Neural cell (in vitro differentiated cells): Measurements from ENCODE around the gene SURF1. TPM values are rescaled to one million over a fixed set of nuclear protein-coding genes. Genes with fewer than 3 reads are reported as not detected.

ENCODE experiments used
- H2AFZ ChIP-seq: fragments of 200-600, 300-800 bp; sonication (generic), shearing (Covaris generic); 2 replicates; pipeline ENCODE4 v1.6.0; 2014; ENCODE audit warnings: low read depth, mild to moderate bottlenecking, antibody characterized with exemption, low read length, moderate library complexity
- H3F3A ChIP-seq: fragments of 200-600 bp; shearing (Covaris generic); 2 replicates; pipeline ENCODE4 v1.6.1; 2016; ENCODE audit warnings: mild to moderate bottlenecking, moderate library complexity, mixed read lengths, antibody characterized with exemption, low read length; ENCODE audit not compliant: insufficient read depth, poor library complexity, severe bottlenecking
- H3K27ac ChIP-seq: fragments of 200-600, 300-800 bp; sonication (generic), shearing (Covaris generic); 2 replicates; pipeline ENCODE4 v1.5.1; 2014; ENCODE audit warnings: mild to moderate bottlenecking, low read length, moderate library complexity
- H3K27me3 ChIP-seq: fragments of 300-800, 200-600 bp; sonication (generic), shearing (Covaris generic); 2 replicates; pipeline ENCODE4 v1.6.0; 2014; ENCODE audit warnings: mild to moderate bottlenecking, low read depth, low read length, moderate library complexity; ENCODE audit not compliant: insufficient read depth
- H3K36me3 ChIP-seq: fragments of 300-800, 200-600 bp; sonication (generic), shearing (Covaris generic); 2 replicates; pipeline ENCODE4 v1.5.1; 2014; ENCODE audit warnings: mild to moderate bottlenecking, antibody characterized with exemption, low read length, moderate library complexity; ENCODE audit not compliant: insufficient read depth
- H3K4me2 ChIP-seq: fragments of 300-800, 200-600 bp; sonication (generic), shearing (Covaris generic); 2 replicates; pipeline ENCODE4 v1.6.0; 2014; ENCODE audit warnings: mild to moderate bottlenecking, low read length
- H3K4me3 ChIP-seq: fragments of 300-800, 200-600 bp; sonication (generic), shearing (Covaris generic); 2 replicates; pipeline ENCODE4 v1.5.1; 2014; ENCODE audit warnings: mild to moderate bottlenecking, low read length, moderate library complexity
- H3K79me2 ChIP-seq: fragments of 200-600 bp; shearing (Covaris generic); replicated peaks from 2 replicates; pipeline ENCODE4 v1.6.0; 2014; ENCODE audit warnings: mild to moderate bottlenecking, low read length, moderate library complexity; ENCODE audit not compliant: insufficient read depth
- H3K9ac ChIP-seq: fragments of 300-800, 200-600 bp; sonication (generic), shearing (Covaris generic); 2 replicates; pipeline ENCODE4 v1.6.1; 2016; ENCODE audit warnings: mild to moderate bottlenecking, low read length, mixed read lengths
- H3K9me2 ChIP-seq: fragments of 200-600 bp; shearing (Covaris generic); 2 replicates; pipeline ENCODE4 v1.6.1; 2016; ENCODE audit warnings: mild to moderate bottlenecking, low read length, mixed read lengths; ENCODE audit not compliant: insufficient read depth
- H3K9me3 ChIP-seq: fragments of 200-600, 300-800 bp; sonication (generic), shearing (Covaris generic); 2 replicates; pipeline ENCODE4 v1.6.1; 2016; ENCODE audit warnings: mild to moderate bottlenecking, mixed run types, low read length, moderate library complexity, mixed read lengths
- H4K20me1 ChIP-seq: fragments of 200-600 bp; shearing (Covaris generic); 2 replicates; pipeline ENCODE4 v1.6.1; 2016; ENCODE audit warnings: mild to moderate bottlenecking, mixed run types; ENCODE audit not compliant: insufficient read depth
- EP300 ChIP-seq: fragments of 450-650 bp; conservative IDR thresholded peaks from 2 replicates; pipeline ENCODE4 v1.6.1; 2014; ENCODE audit warnings: antibody characterized with exemption, mild to moderate bottlenecking, moderate library complexity; ENCODE audit not compliant: poor library complexity, severe bottlenecking
- EZH2 ChIP-seq: fragments of 200-600, 300-800 bp; shearing (Covaris generic), sonication (generic); IDR thresholded peaks from 2 replicates; pipeline ENCODE4 v1.6.1; 2014; ENCODE audit warnings: antibody characterized with exemption, low read length, borderline replicate concordance, mild to moderate bottlenecking; ENCODE audit not compliant: insufficient read depth, poor library complexity, severe bottlenecking
- MXI1 ChIP-seq: fragments of 450-650 bp; conservative IDR thresholded peaks from 2 replicates; pipeline ENCODE4 v1.6.1; 2014; ENCODE audit warnings: antibody characterized with exemption, mild to moderate bottlenecking; ENCODE audit not compliant: poor library complexity, severe bottlenecking
- POLR2AphosphoS5 ChIP-seq: IDR thresholded peaks from 2 replicates; pipeline ENCODE4 v1.6.1; 2012
- RAD21 ChIP-seq: fragments of 450-650 bp; conservative IDR thresholded peaks from 2 replicates; pipeline ENCODE4 v1.6.1; 2014; ENCODE audit warnings: antibody characterized with exemption, mild to moderate bottlenecking, moderate library complexity
- SMC3 ChIP-seq: fragments of 450-650 bp; conservative IDR thresholded peaks from 2 replicates; pipeline ENCODE4 v1.6.1; 2014; ENCODE audit warnings: antibody characterized with exemption, mild to moderate bottlenecking, moderate library complexity; ENCODE audit not compliant: poor library complexity
- TAF1 ChIP-seq: IDR thresholded peaks from 2 replicates; pipeline ENCODE4 v1.6.1; 2012; ENCODE audit warnings: low read depth
- polyA plus RNA-seq: library from polyadenylated mRNA; depleted of rRNA; stranded (reverse); fragments of >200 nt; gene quantifications from 2 replicates; pipeline ENCODE4 v1.2.3, GENCODE V29; 2014
- TF ChIP-seq, protein P1 (sequence below): IDR thresholded peaks from 2 replicates; pipeline ENCODE4 v1.6.1; 2012; ENCODE audit warnings: borderline replicate concordance
- TF ChIP-seq, protein P2 (sequence below): fragments of 450-650 bp; IDR thresholded peaks from 2 replicates; pipeline ENCODE4 v1.5.1; 2014; ENCODE audit warnings: antibody characterized with exemption, mild to moderate bottlenecking, moderate library complexity; ENCODE audit not compliant: poor library complexity, severe bottlenecking

SURF1 gene
- polyA plus RNA-seq, 1 donor from 2014 or later, result 32.3 TPM

DNA sequence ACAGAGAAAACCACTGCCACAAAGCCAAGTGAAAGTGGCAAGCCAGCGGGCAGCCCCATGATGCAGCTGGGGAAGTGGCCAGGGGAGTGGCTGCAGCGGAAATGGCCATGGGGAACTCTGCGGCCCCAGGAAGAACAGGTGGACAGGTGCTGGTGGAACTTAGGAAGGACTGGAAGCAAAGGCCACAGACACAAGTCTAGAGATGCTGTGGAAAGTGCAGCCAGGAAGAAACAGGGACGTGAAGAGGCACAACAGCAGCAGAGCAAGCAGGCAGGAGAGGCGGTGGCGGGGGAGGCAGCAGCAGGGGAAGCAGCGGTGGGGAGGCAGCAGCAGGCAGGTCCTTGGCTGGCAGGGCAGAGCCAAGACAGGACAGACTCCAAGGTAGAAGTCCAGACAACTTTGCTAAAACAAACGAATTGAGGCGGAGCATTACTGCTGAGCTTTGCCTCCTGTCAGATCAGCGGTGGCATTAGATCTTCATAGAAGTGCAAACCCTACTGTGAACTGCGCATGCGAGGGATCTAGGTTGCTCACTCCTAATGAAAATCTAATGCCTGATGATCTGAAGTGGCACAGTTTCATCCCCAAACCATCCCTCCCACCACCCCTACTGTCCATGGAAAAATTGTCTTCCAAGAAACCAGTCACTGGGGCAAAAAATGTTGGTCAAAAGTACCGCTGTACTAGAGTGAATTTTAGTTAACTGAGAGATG, 32.1 kb downstream of the SURF1 start:
- Histone ChIP-seq H2AFZ (no peak overlapping the region), H3K4me3 (no peak overlapping the region), H4K20me1 (no peaks in the 10 kb centered on the region), H3K4me2 (no peak overlapping the region), H3K27ac (no peak overlapping the region), H3K27me3 (no peaks in the 10 kb centered on the region), H3K9me2 (no peaks in the 10 kb centered on the region), H3K9ac (no peak overlapping the region), H3K9me3 (no peaks in the 10 kb centered on the region), H3F3A (no peaks in the 10 kb centered on the region), H3K36me3 (no peaks in the 10 kb centered on the region), H3K79me2 (no peaks in the 10 kb centered on the region)
- no peak for TF ChIP-seq MXI1
- no peak for TF ChIP-seq SMC3
- TF ChIP-seq RAD21, result no peak
- TF ChIP-seq, protein P1, sequence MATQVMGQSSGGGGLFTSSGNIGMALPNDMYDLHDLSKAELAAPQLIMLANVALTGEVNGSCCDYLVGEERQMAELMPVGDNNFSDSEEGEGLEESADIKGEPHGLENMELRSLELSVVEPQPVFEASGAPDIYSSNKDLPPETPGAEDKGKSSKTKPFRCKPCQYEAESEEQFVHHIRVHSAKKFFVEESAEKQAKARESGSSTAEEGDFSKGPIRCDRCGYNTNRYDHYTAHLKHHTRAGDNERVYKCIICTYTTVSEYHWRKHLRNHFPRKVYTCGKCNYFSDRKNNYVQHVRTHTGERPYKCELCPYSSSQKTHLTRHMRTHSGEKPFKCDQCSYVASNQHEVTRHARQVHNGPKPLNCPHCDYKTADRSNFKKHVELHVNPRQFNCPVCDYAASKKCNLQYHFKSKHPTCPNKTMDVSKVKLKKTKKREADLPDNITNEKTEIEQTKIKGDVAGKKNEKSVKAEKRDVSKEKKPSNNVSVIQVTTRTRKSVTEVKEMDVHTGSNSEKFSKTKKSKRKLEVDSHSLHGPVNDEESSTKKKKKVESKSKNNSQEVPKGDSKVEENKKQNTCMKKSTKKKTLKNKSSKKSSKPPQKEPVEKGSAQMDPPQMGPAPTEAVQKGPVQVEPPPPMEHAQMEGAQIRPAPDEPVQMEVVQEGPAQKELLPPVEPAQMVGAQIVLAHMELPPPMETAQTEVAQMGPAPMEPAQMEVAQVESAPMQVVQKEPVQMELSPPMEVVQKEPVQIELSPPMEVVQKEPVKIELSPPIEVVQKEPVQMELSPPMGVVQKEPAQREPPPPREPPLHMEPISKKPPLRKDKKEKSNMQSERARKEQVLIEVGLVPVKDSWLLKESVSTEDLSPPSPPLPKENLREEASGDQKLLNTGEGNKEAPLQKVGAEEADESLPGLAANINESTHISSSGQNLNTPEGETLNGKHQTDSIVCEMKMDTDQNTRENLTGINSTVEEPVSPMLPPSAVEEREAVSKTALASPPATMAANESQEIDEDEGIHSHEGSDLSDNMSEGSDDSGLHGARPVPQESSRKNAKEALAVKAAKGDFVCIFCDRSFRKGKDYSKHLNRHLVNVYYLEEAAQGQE, result no peak
- no peak for TF ChIP-seq EP300
- no peak for TF ChIP-seq POLR2AphosphoS5
- TF ChIP-seq, protein P2, sequence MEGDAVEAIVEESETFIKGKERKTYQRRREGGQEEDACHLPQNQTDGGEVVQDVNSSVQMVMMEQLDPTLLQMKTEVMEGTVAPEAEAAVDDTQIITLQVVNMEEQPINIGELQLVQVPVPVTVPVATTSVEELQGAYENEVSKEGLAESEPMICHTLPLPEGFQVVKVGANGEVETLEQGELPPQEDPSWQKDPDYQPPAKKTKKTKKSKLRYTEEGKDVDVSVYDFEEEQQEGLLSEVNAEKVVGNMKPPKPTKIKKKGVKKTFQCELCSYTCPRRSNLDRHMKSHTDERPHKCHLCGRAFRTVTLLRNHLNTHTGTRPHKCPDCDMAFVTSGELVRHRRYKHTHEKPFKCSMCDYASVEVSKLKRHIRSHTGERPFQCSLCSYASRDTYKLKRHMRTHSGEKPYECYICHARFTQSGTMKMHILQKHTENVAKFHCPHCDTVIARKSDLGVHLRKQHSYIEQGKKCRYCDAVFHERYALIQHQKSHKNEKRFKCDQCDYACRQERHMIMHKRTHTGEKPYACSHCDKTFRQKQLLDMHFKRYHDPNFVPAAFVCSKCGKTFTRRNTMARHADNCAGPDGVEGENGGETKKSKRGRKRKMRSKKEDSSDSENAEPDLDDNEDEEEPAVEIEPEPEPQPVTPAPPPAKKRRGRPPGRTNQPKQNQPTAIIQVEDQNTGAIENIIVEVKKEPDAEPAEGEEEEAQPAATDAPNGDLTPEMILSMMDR, result no peak
- TF ChIP-seq EZH2, result no peak
- no peak for TF ChIP-seq TAF1

DNA sequence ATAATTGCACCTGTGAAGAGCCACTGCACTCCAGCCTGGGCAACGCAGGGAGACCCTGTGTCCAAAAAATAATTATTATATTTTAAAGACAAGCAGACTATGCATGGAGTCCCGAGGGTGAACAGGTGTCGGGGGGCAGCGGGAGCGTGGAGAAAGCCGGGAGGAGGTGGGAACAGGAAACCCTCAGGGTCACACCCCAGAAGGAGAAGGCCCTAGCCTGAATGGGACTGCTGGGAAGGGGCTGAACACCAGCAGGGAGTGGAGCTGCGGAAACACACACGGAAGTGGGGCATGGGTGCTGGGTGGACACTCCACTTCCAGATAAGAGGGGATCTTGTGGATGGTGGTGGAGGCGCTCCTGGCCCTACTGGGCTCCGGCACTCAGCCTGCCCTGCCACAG, 33.1 kb downstream of the SURF1 start:
- H3K27me3 ChIP-seq, result no peaks in the 10 kb centered on the region
- H3K36me3 ChIP-seq, result no peaks in the 10 kb centered on the region
- no peaks in the 10 kb centered on the region for H3F3A ChIP-seq
- TF ChIP-seq RAD21 (no peak), POLR2AphosphoS5 (no peak), SMC3 (no peak), TAF1 (no peak), EP300 (no peak), EZH2 (no peak), MXI1 (no peak)
- TF ChIP-seq, protein P2, result no peak
- TF ChIP-seq, protein P1, result no peak
- H3K9me3 ChIP-seq, result no peaks in the 10 kb centered on the region
- no peak overlapping the region for H3K9ac ChIP-seq
- H3K79me2 ChIP-seq, result no peaks in the 10 kb centered on the region
- no peak overlapping the region for H2AFZ ChIP-seq
- H3K27ac ChIP-seq, result no peak overlapping the region
- no peak overlapping the region for H3K4me3 ChIP-seq
- no peaks in the 10 kb centered on the region for H3K9me2 ChIP-seq
- no peaks in the 10 kb centered on the region for H4K20me1 ChIP-seq
- no peak overlapping the region for H3K4me2 ChIP-seq
